Measurements from ENCODE around the gene GMEB2. TPM values are rescaled to one million over a fixed set of nuclear protein-coding genes. Genes with fewer than 3 reads are reported as not detected.

The GMEB2 gene
- total RNA-seq, 1 experiment from 2014 or later, result 8.4 TPM

DNA sequence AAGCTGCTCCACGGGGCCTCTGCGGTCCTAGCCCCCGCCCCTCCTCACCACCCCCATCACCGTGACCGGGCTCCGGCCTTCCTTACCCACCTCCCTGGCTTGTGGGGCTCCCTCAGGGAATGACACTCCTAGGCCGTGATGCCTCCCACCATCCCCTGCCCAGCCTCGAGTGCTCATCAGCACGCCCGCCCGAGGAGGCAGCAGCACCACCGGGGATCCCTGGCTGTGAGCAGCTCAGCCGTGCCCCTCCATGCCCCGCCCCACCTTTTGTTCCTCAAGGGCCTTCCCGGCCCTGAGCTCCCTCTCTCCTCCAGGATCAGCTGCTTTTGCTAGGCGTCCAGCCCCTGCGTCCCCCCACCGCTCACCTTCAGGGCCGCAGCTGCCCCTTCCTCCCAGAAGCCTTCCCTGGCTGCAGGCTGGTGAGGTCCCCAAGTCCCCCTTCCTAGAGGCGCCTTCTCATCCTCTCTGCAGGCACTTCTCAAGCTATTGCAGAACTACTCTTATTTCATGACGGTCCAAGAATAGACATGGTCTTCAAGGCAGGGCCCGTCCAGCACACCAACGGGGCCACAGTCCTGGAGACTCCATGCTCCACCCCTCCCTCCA lies 69.9 kb downstream of the GMEB2 start:
- H3K9me3 ChIP-seq (ENCODE audit: low read length), result no peaks in the 10 kb centered on the region
- H3K9me2 ChIP-seq (replicated peaks; ENCODE audit: insufficient read depth, low read length), result no peaks in the 10 kb centered on the region
- H3K79me2 ChIP-seq (ENCODE audit: low read length), result no peaks in the 10 kb centered on the region
- no peaks in the 10 kb centered on the region for H3K27me3 ChIP-seq (ENCODE audit: low read length)
- H3K4me3 ChIP-seq (ENCODE audit: low read length), result no peak overlapping the region
- no peak overlapping the region for H3K27ac ChIP-seq (ENCODE audit: low read length)
- H4K20me1 ChIP-seq (ENCODE audit: insufficient read depth, low read depth, low read length), result peaks cover 16% of the 10 kb centered on the region; the same call in 1 of the 2 replicates
- H3K9ac ChIP-seq (ENCODE audit: low read length), result no peak overlapping the region
- peaks cover 37% of the 10 kb centered on the region for H3K4me1 ChIP-seq (ENCODE audit: low read length)
- H3K4me2 ChIP-seq (ENCODE audit: low read depth, low read length, poor library complexity, severe bottlenecking), result no peak overlapping the region
- no peak for DNase-seq
- no peak overlapping the region for H2AFZ ChIP-seq (ENCODE audit: low read length)
- H3K36me3 ChIP-seq (ENCODE audit: insufficient read depth, low read length), result no peaks in the 10 kb centered on the region

DNA sequence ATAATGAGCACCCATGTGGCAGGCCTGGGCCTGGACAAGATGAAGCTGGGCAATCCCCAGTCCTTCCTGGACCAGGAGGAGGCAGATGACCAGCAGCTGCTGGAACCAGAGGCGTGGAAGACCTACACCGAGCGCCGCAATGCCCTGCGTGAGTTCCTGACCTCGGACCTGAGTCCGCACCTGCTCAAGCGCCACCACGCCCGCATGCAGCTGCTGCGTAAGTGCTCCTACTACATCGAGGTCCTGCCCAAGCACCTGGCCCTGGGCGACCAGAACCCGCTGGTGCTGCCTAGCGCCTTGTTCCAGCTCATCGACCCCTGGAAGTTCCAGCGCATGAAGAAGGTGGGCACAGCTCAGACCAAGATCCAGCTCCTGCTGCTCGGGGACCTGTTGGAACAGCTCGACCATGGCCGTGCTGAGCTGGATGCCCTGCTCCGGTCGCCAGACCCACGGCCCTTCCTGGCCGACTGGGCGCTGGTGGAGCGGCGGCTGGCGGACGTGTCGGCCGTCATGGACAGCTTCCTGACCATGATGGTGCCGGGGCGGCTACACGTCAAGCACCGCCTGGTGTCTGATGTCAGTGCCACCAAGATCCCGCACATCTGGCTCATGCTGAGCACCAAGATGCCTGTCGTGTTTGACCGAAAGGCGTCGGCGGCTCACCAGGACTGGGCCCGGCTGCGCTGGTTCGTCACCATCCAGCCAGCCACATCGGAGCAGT lies 71.1 kb downstream of the GMEB2 start:
- Histone ChIP-seq H3K27ac (ENCODE audit: low read length) (no peak overlapping the region), H3K9ac (ENCODE audit: low read length) (peak overlapping the region; percentile 55; the same call in 1 of the 2 replicates), H3K9me2 (replicated peaks; ENCODE audit: insufficient read depth, low read length) (no peaks in the 10 kb centered on the region), H3K4me3 (ENCODE audit: low read length) (no peak overlapping the region), H3K79me2 (ENCODE audit: low read length) (no peaks in the 10 kb centered on the region), H3K36me3 (ENCODE audit: insufficient read depth, low read length) (no peaks in the 10 kb centered on the region), H3K4me2 (ENCODE audit: low read depth, low read length, poor library complexity, severe bottlenecking) (peak overlapping the region; percentile 71), H3K4me1 (ENCODE audit: low read length) (peaks cover 43% of the 10 kb centered on the region), H3K27me3 (ENCODE audit: low read length) (no peaks in the 10 kb centered on the region), H2AFZ (ENCODE audit: low read length) (no peak overlapping the region), H3K9me3 (ENCODE audit: low read length) (no peaks in the 10 kb centered on the region), H4K20me1 (ENCODE audit: insufficient read depth, low read depth, low read length) (peaks cover 16% of the 10 kb centered on the region; the same call in 1 of the 2 replicates)
- DNase-seq, result no peak

DNA sequence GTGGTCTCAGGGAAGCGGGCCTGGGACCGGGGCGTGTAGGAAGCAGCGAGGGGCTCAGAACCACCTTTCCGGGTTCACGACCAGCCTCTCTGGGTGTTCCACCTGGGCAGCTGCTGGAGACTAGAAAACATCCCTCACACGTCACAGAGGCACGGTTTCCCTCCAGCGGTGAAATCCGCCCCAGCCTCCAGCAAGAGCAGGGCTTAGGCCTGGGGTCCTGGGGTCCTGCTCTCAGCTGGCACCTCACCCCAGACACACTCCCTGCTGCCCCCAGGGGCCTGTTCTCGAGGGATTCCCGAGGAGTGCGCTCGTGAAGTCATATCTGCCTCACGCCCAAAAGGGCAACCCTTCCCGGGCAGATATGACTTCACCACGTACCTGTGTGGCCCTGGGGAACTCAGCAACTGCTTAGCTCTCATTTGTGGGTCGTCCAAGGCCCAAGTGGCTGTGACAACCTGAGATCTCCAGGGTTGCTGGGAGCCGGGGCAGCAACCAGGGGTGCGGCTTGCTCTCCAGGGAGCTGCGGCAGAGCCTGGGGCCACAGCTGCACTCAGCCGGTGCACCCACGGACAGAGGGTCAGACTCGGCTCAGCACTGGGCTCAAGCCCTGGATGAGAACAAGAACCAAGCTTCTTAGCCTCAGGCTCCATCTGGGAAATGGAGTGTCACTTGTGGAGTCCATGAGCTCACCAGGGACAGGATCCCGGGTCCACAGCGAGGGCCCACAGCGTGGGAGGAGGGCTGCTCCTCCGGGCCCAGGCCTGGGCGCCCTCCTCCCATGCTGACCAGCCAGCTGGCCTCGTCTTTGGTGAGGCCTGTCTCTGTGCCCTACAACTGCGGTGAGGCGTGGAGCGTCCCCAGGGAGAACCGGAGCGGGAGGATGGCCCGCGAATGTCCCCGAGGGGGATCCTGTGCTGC lies 72.3 kb downstream of the GMEB2 start:
- H3K27me3 ChIP-seq (ENCODE audit: low read length), result no peaks in the 10 kb centered on the region
- no peaks in the 10 kb centered on the region for H3K9me3 ChIP-seq (ENCODE audit: low read length)
- peak; percentile 82 for DNase-seq
- peaks cover 16% of the 10 kb centered on the region; the same call in 1 of the 2 replicates for H4K20me1 ChIP-seq (ENCODE audit: insufficient read depth, low read depth, low read length)
- no peak overlapping the region for H2AFZ ChIP-seq (ENCODE audit: low read length)
- no peaks in the 10 kb centered on the region for H3K9me2 ChIP-seq (replicated peaks; ENCODE audit: insufficient read depth, low read length)
- peak overlapping the region; percentile 71 for H3K4me2 ChIP-seq (ENCODE audit: low read depth, low read length, poor library complexity, severe bottlenecking)
- peaks cover 44% of the 10 kb centered on the region for H3K4me1 ChIP-seq (ENCODE audit: low read length)
- peak overlapping the region; percentile 55 for H3K9ac ChIP-seq (ENCODE audit: low read length)
- H3K36me3 ChIP-seq (ENCODE audit: insufficient read depth, low read length), result no peaks in the 10 kb centered on the region
- no peaks in the 10 kb centered on the region for H3K79me2 ChIP-seq (ENCODE audit: low read length)
- peak overlapping the region; percentile 60 for H3K4me3 ChIP-seq (ENCODE audit: low read length)
- H3K27ac ChIP-seq (ENCODE audit: low read length), result peak overlapping the region; percentile 55

DNA sequence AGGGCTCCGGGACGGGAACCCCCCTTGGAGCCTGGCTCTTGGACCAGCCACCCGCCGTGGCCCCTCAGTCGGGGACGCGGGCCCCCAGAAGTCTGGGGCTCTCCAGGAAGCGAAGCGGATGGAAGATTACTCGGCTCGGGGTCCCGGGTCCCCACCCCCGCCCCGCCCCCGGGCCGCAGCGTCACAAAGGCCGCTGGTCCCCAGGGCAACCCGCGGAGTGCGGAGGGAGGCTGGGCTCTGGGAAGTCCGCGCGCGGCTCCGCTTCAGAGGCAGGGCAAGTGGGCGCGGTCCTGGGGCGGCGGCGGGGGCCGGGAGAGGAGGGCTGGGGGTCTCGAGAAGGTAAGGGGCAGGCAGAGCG lies 73.0 kb downstream of the GMEB2 start, which contains the start of gene FNDC11:
TSS of gene FNDC11 (plus strand) at position 227 of the 358 bp plus-strand sequence. CDS start 1,505 bp downstream, outside the sequence.
- Histone ChIP-seq H4K20me1 (ENCODE audit: insufficient read depth, low read depth, low read length) (peaks cover 16% of the 10 kb centered on the region; the same call in 1 of the 2 replicates), H3K9ac (ENCODE audit: low read length) (peak within 1 kb of the TSS; percentile 55), H3K4me1 (ENCODE audit: low read length) (peaks cover 44% of the 10 kb centered on the region), H3K4me2 (ENCODE audit: low read depth, low read length, poor library complexity, severe bottlenecking) (peak within 1 kb of the TSS; percentile 71), H3K4me3 (ENCODE audit: low read length) (peak within 1 kb of the TSS; percentile 60), H3K9me2 (replicated peaks; ENCODE audit: insufficient read depth, low read length) (no peaks in the 10 kb centered on the region), H3K79me2 (ENCODE audit: low read length) (no peaks in the 10 kb centered on the region), H3K27me3 (ENCODE audit: low read length) (no peaks in the 10 kb centered on the region), H3K27ac (ENCODE audit: low read length) (peak within 1 kb of the TSS; percentile 83), H2AFZ (ENCODE audit: low read length) (no peak within 1 kb of the TSS), H3K36me3 (ENCODE audit: insufficient read depth, low read length) (no peaks in the 10 kb centered on the region), H3K9me3 (ENCODE audit: low read length) (no peaks in the 10 kb centered on the region)
- DNase-seq, result peak; percentile 73

DNA sequence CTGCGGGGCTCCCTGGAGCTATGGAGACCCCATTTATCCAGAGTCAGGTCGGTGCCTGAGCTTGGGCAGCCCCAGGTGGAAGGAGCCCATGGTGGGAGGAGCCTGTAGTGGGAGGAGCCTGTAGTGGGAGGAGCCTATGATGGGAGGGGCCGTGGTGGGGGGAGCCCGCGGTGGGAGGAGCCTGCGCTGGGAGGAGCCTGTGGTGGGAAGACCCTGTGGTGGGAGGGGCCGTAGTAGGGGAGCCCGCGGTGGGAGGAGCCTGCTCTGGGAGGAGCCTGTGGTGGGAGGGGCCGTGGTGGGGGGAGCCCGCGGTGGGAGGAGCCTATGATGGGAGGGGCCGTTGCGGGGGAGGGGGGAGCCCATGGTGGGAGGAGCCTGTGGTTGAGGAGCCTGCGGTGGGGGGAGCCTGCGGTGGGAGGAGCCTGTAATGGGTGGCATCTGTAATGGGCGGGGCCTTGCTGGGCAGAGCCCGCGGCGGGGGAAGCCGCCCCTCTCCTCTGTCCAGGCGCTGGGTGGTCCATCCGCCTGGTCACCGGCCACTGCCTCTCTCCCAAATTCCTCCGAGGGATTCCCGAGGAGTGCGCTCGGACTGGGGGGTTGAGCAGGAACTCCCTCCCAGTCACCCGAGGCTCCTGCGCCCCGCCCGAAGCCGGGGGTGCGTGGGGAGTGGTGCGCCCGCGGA lies 73.5 kb downstream of the GMEB2 start:
- Histone ChIP-seq H4K20me1 (ENCODE audit: insufficient read depth, low read depth, low read length) (peaks cover 16% of the 10 kb centered on the region; the same call in 1 of the 2 replicates), H2AFZ (ENCODE audit: low read length) (no peak overlapping the region), H3K27ac (ENCODE audit: low read length) (peak overlapping the region; percentile 83), H3K27me3 (ENCODE audit: low read length) (no peaks in the 10 kb centered on the region), H3K36me3 (ENCODE audit: insufficient read depth, low read length) (no peaks in the 10 kb centered on the region), H3K9me2 (replicated peaks; ENCODE audit: insufficient read depth, low read length) (no peaks in the 10 kb centered on the region), H3K4me2 (ENCODE audit: low read depth, low read length, poor library complexity, severe bottlenecking) (peak overlapping the region; percentile 71), H3K9ac (ENCODE audit: low read length) (peak overlapping the region; percentile 55), H3K9me3 (ENCODE audit: low read length) (no peaks in the 10 kb centered on the region), H3K4me1 (ENCODE audit: low read length) (peaks cover 48% of the 10 kb centered on the region), H3K79me2 (ENCODE audit: low read length) (no peaks in the 10 kb centered on the region), H3K4me3 (ENCODE audit: low read length) (peak overlapping the region; percentile 60)
- DNase-seq, result peak; percentile 94

DNA sequence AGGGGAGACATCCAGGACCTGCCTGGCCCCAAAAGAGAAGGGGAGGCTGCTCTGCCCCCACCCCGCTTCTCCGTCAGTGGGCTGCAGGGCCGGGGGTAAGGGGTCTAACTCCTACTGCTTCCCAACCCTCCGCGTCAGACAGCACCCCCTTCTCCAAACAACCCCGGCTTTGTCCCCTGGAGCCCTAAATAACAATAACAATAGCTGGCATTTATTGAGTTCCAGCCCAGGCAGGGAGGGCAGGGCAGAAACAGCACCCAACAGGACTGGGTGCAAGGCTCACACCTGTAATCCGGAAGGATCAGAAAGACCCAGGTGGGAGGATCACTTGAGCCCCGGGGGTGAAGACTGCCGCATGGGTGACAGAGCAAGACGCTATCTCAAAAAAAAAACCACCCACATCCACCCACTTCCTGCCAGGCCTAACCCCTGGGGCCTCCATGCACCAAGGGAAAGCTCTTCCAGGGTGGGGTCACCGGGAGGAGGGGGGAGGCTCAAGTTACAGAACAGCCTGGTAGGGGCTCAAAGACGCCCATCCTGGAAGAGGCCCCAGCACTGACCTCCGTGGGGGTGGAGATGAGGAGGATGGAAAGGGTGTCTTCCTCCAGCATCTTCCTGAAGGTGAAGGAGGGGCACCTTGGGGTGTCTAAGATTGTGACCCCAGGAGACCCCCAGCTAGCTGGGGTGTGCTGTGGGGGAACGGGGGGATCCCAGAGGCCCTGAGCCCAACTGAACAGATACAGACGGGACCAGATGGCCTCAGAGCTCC lies 74.2 kb downstream of the GMEB2 start:
- H4K20me1 ChIP-seq (ENCODE audit: insufficient read depth, low read depth, low read length), result peaks cover 16% of the 10 kb centered on the region; the same call in 1 of the 2 replicates
- H3K4me3 ChIP-seq (ENCODE audit: low read length), result peak overlapping the region; percentile 43; the same call in 1 of the 2 replicates
- H3K9ac ChIP-seq (ENCODE audit: low read length), result peak overlapping the region; percentile 41
- H3K4me1 ChIP-seq (ENCODE audit: low read length), result peaks cover 56% of the 10 kb centered on the region
- DNase-seq, result peak; percentile 88
- H2AFZ ChIP-seq (ENCODE audit: low read length), result no peak overlapping the region
- no peaks in the 10 kb centered on the region for H3K79me2 ChIP-seq (ENCODE audit: low read length)
- H3K36me3 ChIP-seq (ENCODE audit: insufficient read depth, low read length), result no peaks in the 10 kb centered on the region
- H3K27ac ChIP-seq (ENCODE audit: low read length), result peak overlapping the region; percentile 83
- H3K9me2 ChIP-seq (replicated peaks; ENCODE audit: insufficient read depth, low read length), result no peaks in the 10 kb centered on the region
- peak overlapping the region; percentile 64 for H3K4me2 ChIP-seq (ENCODE audit: low read depth, low read length, poor library complexity, severe bottlenecking)
- no peaks in the 10 kb centered on the region for H3K27me3 ChIP-seq (ENCODE audit: low read length)
- H3K9me3 ChIP-seq (ENCODE audit: low read length), result no peaks in the 10 kb centered on the region

DNA sequence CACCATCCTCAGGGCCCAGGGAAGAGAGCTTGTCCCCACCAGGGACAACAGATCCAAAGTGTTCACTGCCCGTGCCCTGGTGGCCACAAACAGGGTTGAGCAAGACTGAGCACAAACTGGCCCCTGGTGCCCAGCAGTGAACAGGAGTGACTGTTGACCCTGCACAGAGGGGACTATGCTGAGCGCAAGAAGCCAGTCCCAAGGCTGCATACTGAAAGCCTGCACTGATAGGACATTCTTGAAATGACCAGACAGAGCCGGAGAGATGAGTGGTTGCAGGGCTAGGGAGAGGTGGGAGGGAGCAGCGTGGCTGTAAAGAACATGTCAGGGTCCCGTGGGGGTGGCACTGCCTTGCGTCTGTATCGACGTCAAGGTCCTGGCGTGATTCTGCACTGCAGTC lies 75.8 kb downstream of the GMEB2 start:
- Histone ChIP-seq H3K9ac (ENCODE audit: low read length) (no peak overlapping the region), H3K27ac (ENCODE audit: low read length) (no peak overlapping the region), H3K4me3 (ENCODE audit: low read length) (no peak overlapping the region), H3K79me2 (ENCODE audit: low read length) (no peaks in the 10 kb centered on the region), H2AFZ (ENCODE audit: low read length) (no peak overlapping the region), H3K9me2 (replicated peaks; ENCODE audit: insufficient read depth, low read length) (no peaks in the 10 kb centered on the region), H4K20me1 (ENCODE audit: insufficient read depth, low read depth, low read length) (peaks cover 15% of the 10 kb centered on the region; the same call in 1 of the 2 replicates), H3K4me1 (ENCODE audit: low read length) (peaks cover 65% of the 10 kb centered on the region), H3K27me3 (ENCODE audit: low read length) (no peaks in the 10 kb centered on the region), H3K9me3 (ENCODE audit: low read length) (no peaks in the 10 kb centered on the region), H3K36me3 (ENCODE audit: insufficient read depth, low read length) (no peaks in the 10 kb centered on the region), H3K4me2 (ENCODE audit: low read depth, low read length, poor library complexity, severe bottlenecking) (no peak overlapping the region)
- DNase-seq, result no peak
